DMS153 treated with DMSO at 0.1 percent for 48 hours (cell line): ENCODE data around the gene C2.
A peak's percentile ranks its signal among the peaks of the same experiment; 100 is the strongest.
"Not testable (repeated sequence)": the region's sequence is repeated elsewhere in the genome, so short reads cannot be mapped to it uniquely, and the experiment has no call there.

Experiments used
- DNase-seq: peaks from one replicate; lab custom pipeline; 2025; ENCODE audit not compliant: unreplicated experiment; lab: John Stamatoyannopoulos, UW

C2 gene

GRCh38 chr6:31898383-31899011 lies 29.0 kb upstream of the C2 start:
- peak; percentile 34 for DNase-seq

GRCh38 chr6:31899215-31899614 lies 28.3 kb upstream of the C2 start:
- no peak for DNase-seq

DNA sequence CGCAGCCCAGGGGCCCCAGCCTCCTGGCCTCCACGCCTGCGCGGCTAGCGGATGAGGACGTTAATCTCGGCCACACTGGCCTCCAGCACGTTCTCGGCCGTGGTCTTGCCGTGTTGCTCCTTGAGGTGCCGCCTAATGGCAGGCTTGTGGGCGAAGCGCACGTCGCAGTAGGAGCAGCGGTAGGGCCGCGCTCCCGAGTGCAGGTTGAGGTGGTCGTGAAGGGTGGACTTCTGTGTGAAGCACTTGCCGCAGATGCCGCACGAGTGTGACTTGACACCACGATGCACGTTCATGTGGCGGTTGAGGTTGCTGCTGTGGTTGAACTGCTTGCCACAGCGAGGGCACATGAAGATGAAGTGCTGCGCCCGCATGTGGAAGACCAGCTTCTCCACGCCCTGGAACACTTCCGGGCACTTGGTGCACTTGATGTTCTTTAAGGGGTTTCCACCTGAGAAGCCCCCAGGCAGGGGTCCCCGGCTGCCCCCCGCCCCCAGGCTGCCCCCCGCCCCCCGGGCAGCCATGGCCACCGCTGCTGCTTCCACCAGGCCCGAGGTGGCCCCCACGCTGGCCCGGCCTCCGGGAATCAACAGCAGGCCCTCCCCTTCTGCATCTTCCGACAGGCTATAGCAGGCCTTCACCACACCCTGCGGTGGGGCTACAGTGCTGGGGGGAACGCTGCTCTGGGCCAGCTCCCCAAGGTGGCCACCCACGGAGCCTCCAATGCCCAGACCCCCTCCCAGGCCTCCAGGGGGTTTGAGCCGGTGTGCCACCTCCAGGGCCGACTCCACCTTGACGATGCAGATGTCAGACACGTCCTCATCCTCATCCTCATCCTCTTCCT lies 27.4 kb upstream of the C2 start:
- DNase-seq: no peak

DNA sequence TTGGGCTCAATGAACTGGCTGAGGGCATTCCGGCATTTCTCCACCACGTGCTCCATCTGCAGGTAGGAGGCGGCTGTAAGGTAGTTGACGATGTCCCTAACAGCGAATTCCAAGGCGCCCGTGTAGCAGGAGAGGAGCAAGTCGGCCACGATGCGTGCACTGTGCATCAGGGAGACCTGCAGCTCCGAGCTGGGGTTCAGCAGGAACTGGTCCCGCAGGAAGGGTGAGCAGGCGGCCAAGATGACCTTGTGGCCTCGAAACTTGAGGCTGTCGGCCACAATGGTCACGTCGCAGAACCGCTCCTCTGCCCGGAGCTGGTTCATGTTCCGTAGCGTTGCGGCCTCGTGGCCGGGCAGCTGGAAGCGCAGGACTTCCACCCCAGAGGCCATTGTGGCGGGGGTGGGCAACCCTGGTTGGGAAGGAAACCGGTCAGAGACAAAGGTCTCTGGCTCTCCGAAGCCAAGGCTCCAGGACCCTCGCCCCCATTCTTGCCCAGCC lies 26.6 kb upstream of the C2 start:
- no peak for DNase-seq

GRCh38 chr6:31901415-31901952 lies 26.0 kb upstream of the C2 start:
- no peak for DNase-seq

GRCh38 chr6:31901953-31902643 lies 25.4 kb upstream of the C2 start, which contains the start of gene ZBTB12:
Gene ZBTB12 (minus strand): TSS chr6:31902086. CDS start chr6:31901305, 781 bp downstream.
- DNase-seq: peak; percentile 83

DNA sequence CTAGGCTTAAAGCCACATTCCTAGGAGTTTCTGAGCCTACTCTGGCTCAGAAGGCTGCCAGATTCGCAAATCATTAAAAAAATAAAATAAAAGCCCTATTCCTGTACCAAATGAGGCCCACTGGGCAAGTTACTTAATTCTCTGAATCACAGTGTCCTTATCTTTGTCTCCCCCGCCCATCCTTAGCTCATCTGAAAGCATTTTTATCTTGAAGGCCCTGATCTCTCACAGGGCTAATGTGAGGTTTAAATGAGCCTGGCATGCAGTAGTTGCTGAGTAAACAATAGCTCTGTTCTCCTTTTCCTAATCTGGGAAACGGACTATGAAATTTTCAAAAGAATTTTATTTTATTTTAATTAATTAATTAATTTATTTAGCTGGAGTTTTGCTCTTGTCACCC lies 23.6 kb upstream of the C2 start:
- no peak for DNase-seq

DNA sequence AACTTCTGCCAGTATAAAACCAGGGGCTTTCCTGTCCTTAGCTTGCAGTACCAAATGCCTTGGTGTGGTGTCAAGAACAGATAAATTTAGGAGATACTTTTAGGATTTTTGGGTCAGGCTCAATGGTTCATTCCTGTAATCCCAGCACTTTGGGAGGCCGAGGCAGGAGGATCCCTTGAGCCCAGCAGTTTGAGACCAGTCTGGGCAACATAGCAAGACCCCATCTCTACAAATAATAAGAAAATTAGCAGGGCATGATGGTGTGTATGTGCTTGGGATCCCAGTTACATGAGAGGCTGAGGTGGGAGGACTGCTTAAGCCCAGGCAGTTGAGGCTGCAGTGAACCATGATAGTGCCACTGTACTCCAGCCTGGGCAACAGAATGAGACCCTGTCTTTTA lies 22.5 kb upstream of the C2 start:
- DNase-seq: no peak

DNA sequence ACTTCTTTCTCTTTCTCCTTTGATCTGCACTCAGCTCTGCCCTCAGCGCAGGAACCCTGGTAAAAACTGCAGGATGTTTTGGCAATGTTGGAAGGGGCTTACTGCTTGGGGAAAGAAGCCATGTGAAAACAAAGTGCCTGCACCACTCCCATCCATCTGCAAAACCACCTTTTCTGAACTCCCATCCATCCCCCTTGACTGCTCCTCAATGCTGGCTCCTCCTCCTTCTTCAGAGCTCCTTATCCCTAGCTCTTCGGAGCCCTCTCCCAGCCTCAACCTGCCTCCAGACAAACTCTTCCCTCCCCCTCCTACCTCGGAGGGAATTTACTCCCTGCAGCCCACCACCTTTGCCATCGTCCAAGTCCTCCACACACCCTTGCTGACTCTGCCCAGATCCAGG lies 21.4 kb upstream of the C2 start:
- no peak for DNase-seq

DNA sequence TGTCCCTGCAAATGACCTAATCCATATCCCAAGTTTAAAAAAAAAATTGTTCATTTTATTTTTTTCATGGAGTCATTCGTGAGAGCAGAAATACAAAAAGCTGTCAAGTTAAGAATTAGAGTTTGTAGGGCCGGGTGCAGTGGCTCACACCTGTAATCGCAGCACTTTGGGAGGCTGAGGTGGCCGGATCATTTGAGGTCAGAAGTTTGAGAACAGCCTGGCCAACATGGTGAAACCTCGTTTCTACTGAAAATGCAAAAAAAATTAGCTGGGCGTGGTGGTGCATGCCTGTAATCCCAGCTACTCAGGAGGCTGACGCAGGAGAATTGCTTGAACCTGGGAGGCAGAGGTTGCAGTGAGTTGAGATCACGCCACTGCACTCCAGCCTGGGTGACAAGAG lies 20.8 kb upstream of the C2 start:
- not testable (repeated sequence) for DNase-seq

DNA sequence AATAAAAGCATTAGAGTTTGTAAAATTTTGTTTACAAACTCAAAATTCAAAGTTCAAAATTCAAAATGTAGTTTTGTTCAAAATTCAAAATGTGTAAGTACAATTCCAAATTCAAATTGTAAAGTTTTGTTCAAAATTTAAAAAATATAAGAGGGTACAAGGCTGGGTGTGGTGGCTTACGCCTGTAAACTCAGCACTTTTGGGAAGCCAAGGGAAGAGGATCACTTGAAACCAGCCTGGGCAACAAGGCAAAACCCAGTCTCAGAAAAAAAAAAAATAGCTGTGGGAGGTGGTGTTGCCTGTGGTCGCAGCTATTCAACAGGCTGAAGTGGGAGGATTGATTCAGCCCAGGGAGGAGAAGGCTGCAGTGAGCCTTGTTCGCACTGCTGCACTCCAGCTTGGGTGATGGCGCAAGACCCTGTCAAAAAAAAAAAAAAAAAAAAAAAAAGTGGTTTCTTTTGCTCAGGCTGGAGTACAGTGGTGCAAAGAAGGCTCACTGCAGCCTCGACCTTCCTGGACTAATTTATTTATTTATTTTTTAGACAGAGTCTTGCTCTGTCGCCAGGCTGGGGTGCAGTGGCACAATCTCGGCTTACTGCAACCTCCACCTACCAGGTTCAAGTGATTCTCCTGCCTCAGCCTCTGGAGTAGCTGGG lies 20.2 kb upstream of the C2 start:
- DNase-seq: no peak

- not testable (repeated sequence) for DNase-seq
Measured at GRCh38 chr6:31908255-31908654, 19.3 kb upstream of the C2 start.

DNA sequence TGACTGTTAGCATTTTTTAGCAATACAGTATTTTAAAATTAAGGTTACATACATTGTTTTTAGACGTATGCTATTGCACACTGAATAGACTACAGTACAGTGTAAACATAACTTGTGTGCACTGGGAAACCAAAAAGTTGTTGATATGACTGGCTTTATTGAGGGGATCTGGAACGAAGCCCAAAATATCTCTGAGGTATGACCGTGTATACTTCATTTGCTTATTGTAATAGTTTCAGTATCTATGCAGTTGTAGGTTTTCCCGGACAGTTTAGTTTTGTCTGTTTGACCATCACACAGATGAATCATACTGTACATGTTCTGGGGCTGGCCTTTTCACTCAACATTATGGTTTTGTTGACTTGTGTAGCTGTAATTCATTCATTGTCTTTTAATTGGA lies 18.7 kb upstream of the C2 start:
- no peak for DNase-seq

DNA sequence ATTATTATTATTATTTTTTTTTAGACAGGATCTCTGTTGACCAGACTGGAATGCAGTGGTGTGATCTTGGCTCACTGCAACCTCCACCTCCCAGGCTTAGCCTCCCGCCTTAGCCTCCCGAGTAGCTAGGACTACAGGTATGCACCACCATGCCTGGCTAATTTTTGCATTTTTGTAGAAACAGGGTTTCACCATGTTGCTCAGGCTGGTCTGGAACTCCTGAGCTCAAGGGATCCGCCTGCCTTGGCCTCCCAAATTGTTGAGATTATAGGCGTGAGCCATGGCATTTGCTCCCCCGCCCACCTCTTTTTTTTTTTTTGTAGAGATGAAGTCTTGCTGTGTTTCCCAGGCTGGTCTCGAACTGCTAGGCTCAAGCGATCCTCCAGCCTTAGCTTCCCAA lies 18.2 kb upstream of the C2 start:
- DNase-seq: not testable (repeated sequence)

DNA sequence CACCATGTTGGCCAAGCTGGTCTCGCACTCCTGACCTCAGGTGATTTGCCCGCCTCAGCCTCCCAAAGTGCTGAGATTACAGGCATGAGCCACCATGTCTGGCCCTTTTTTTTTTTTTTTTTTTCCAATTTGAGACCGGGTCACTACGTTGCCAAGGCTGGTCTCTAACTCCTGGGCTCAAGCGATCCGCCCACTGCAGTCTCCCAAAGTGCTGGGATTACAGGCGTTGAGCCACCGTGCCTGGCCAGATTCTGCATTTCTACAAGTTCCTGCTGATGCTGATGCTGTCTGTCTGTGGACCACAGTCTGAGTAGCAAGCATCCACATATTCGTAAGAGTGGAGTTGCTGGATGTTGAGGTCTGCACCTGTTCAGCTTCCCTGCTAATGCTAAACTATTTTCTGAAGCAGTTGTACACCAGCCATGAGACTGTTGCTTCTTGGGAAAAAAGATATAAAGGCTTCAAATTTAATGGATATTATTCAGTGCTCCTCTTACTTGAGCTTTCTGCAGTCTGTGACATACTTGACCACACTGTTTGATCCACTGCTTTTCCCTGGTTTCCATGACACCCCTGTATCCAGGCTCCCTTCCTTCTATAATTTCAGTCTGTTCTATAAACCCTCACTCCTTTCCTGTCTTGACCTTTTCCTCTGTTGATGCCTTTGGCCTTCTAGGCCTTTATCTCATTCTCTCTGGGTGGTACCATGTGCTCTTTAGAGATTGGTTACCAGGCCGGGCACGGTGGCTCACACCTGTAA lies 15.5 kb upstream of the C2 start:
- DNase-seq: no peak

DNA sequence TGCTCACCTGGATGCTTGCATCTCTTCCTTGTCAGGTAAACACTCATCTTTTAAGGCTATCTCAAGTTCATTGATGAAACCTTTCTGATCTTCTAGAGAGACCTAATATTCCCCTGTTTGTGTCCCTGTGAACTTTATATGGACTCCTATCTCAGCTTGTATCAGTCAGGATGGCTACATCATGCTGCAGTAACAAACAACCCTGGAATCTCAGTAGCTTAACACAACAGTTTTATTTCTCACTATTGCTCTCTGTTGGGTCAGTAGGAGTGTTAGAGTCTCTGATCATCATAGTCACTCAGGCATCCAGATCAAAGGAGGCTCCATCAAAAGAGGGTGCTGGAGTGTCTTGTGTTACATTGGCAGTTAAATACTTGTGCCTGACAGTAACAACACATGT lies 12.2 kb upstream of the C2 start:
- DNase-seq: no peak

- no peak for DNase-seq
Measured at GRCh38 chr6:31915756-31916155, 11.8 kb upstream of the C2 start.

DNA sequence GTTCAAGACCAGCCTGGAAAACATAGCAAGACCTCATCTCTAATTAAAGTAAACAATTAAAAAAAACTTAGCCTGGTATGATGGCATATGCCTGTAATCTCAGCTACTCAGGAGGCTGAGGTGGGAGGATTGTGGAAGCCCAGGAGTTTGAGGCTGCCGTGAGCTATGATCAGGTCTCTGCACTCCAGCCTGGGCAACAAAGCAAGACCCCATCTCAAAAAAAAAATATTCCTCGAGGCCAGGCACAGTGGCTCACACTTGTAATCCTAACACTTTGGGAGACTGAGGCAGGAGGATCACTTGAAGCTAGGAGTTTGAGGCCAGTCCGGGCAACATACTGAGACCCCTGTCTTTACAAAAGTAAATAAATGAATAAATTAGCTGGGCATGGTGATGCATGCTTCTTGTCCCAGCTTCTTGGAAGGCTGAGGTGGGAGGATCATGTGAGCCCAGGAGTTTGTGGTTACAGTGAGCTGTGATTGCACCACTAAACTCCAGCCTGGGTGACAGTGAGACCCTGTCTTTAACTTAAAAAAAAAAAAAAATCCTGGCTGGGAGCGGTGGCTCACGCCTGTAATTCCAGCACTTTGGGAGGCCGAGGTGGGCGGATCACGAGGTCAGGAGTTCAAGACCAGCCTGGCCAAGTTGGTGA lies 9.3 kb upstream of the C2 start:
- no peak for DNase-seq

DNA sequence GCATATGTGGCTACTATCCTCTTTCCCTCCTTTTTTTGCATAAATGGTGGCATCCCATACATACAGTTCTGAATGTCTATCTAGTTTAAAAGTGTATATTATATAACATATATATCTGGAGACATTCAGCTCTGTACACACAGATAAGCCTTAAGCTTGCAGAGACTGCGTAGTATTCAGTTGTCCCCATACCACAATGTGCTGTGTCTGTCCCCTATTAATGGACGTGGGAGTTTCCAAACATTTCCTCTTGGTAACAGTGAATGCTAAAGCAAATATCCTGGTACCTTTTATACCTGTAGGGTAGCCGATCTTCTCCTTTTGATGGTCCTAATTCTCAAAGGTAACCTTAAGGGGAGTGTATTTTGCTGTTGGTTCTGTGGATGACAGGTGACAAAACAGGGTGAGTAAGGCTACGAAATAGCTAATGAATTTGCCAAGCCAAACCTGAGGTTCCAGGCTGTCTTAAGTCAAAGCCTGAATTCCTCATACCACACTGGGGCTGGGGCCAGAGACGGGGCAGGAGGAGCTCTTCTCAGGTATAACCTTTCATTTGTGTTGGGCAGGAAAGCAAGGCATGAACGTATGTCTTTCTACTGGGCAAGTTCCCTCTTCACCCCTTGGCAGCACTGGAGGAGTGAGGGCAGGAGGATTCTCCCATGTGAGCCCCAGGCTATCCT lies 7.8 kb upstream of the C2 start:
- no peak for DNase-seq
